WTC11 (cell line): Measurements from ENCODE around the gene STON2.

Experiments
- E2F5 ChIP-seq: sonication (generic); formaldehyde crosslinking; IDR thresholded peaks from 2 replicates; pipeline ENCODE4 v1.8.1; 2022; ENCODE audit warnings: mild to moderate bottlenecking, moderate library complexity, missing genetic modification reagents
- ETV6 ChIP-seq: sonication (generic); formaldehyde crosslinking; IDR thresholded peaks from 2 replicates; pipeline ENCODE4 v1.8.1; 2022; ENCODE audit warnings: mild to moderate bottlenecking, missing genetic modification reagents
- FOXJ3 ChIP-seq: sonication (generic); formaldehyde crosslinking; IDR thresholded peaks from 2 replicates; pipeline ENCODE4 v1.9.0; 2021; ENCODE audit warnings: missing genetic modification reagents, mild to moderate bottlenecking, borderline replicate concordance
- KAT7 ChIP-seq: sonication (generic); formaldehyde crosslinking; IDR thresholded peaks from 2 replicates; pipeline ENCODE4 v1.8.1; 2023; ENCODE audit warnings: missing genetic modification reagents, mild to moderate bottlenecking, borderline replicate concordance
- NR1H2 ChIP-seq: sonication (generic); formaldehyde crosslinking; IDR thresholded peaks from 2 replicates; pipeline ENCODE4 v1.9.0; 2021; ENCODE audit warnings: mild to moderate bottlenecking, moderate library complexity, missing genetic modification reagents
- SMAD4 ChIP-seq: sonication (generic); formaldehyde crosslinking; IDR thresholded peaks from 2 replicates; pipeline ENCODE4 v1.8.0; 2022; ENCODE audit warnings: mild to moderate bottlenecking, missing genetic modification reagents
- USF2 ChIP-seq: sonication (generic); formaldehyde crosslinking; IDR thresholded peaks from 2 replicates; pipeline ENCODE4 v1.8.1; 2023; ENCODE audit warnings: mild to moderate bottlenecking, missing genetic modification reagents, moderate library complexity
- ZNF281 ChIP-seq: sonication (generic); formaldehyde crosslinking; IDR thresholded peaks from 2 replicates; pipeline ENCODE4 v1.8.0; 2023; ENCODE audit warnings: mild to moderate bottlenecking, missing genetic modification reagents
- ZNF532 ChIP-seq: fragments of 250-450 bp; sonication (Bioruptor Pico); IDR thresholded peaks from 2 replicates; pipeline ENCODE4 v1.9.0; 2021; ENCODE audit warnings: mild to moderate bottlenecking, borderline replicate concordance
- TF ChIP-seq, protein P1 (sequence below): sonication (generic); formaldehyde crosslinking; IDR thresholded peaks from 2 replicates; pipeline ENCODE4 v1.8.1; 2023; ENCODE audit warnings: mild to moderate bottlenecking, missing genetic modification reagents, moderate library complexity
- TF ChIP-seq, protein P2 (sequence below): fragments of 200-600 bp; IDR thresholded peaks from 2 replicates; pipeline ENCODE4 v1.8.0; 2022; ENCODE audit warnings: antibody characterized with exemption

GRCh38 chr14:81268016-81268416 is 132.1 kb downstream of the STON2 start:
- no peak for TF ChIP-seq KAT7 (CRISPR knock-in tag)
- TF ChIP-seq E2F5 (CRISPR knock-in tag), result no peak
- TF ChIP-seq, protein P1, sequence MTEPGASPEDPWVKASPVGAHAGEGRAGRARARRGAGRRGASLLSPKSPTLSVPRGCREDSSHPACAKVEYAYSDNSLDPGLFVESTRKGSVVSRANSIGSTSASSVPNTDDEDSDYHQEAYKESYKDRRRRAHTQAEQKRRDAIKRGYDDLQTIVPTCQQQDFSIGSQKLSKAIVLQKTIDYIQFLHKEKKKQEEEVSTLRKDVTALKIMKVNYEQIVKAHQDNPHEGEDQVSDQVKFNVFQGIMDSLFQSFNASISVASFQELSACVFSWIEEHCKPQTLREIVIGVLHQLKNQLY (CRISPR knock-in tag), result no peak
- no peak for TF ChIP-seq NR1H2
- TF ChIP-seq, protein P2, sequence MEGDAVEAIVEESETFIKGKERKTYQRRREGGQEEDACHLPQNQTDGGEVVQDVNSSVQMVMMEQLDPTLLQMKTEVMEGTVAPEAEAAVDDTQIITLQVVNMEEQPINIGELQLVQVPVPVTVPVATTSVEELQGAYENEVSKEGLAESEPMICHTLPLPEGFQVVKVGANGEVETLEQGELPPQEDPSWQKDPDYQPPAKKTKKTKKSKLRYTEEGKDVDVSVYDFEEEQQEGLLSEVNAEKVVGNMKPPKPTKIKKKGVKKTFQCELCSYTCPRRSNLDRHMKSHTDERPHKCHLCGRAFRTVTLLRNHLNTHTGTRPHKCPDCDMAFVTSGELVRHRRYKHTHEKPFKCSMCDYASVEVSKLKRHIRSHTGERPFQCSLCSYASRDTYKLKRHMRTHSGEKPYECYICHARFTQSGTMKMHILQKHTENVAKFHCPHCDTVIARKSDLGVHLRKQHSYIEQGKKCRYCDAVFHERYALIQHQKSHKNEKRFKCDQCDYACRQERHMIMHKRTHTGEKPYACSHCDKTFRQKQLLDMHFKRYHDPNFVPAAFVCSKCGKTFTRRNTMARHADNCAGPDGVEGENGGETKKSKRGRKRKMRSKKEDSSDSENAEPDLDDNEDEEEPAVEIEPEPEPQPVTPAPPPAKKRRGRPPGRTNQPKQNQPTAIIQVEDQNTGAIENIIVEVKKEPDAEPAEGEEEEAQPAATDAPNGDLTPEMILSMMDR, result no peak
- TF ChIP-seq ZNF532 (CRISPR knock-in tag), result no peak
- TF ChIP-seq FOXJ3 (CRISPR knock-in tag), result no peak
- no peak for TF ChIP-seq ETV6 (CRISPR knock-in tag)
- TF ChIP-seq SMAD4 (CRISPR knock-in tag), result no peak
- no peak for TF ChIP-seq USF2 (CRISPR knock-in tag)
- no peak for TF ChIP-seq ZNF281 (CRISPR knock-in tag)
